SK-N-SH treated with all-trans-retinoic acid at 6 μM for 48 hours (cell line): ENCODE results near the gene RCBTB1.

Experiments
- ATAC-seq: fragments of 200-7000 bp; cut with Tn5 transposase; 3 replicates; pipeline ENCODE4 v1.9.1; 2020; ENCODE audit warnings: mild to moderate bottlenecking, moderate library complexity
- ARNTL ChIP-seq: fragments of 450-650 bp; formaldehyde crosslinking; IDR thresholded peaks from 2 replicates; pipeline ENCODE4 v1.5.0; 2020; ENCODE audit warnings: low read depth, mild to moderate bottlenecking, moderate library complexity, borderline replicate concordance
- BACH2 ChIP-seq: fragments of 250-450 bp; sonication (Bioruptor Pico); IDR thresholded peaks from 2 replicates; pipeline ENCODE4 v1.9.0; 2021; ENCODE audit warnings: mild to moderate bottlenecking, borderline replicate concordance
- CREB5 ChIP-seq: fragments of 250-450 bp; sonication (Bioruptor Pico); IDR thresholded peaks from 2 replicates; pipeline ENCODE4 v1.5.1; 2020; ENCODE audit warnings: low read depth, mild to moderate bottlenecking, moderate library complexity
- CSDC2 ChIP-seq: fragments of 250-450 bp; sonication (Bioruptor Pico); IDR thresholded peaks from 2 replicates; pipeline ENCODE4 v1.5.0; 2020; ENCODE audit warnings: mild to moderate bottlenecking, moderate library complexity
- ESRRG ChIP-seq: fragments of 250-450 bp; sonication (Bioruptor Pico); IDR thresholded peaks from 2 replicates; pipeline ENCODE4 v1.6.1; 2021; ENCODE audit warnings: mild to moderate bottlenecking
- GLIS3 ChIP-seq: fragments of 250-450 bp; sonication (Bioruptor Pico); IDR thresholded peaks from 2 replicates; pipeline ENCODE4 v1.5.0; 2020; ENCODE audit warnings: mild to moderate bottlenecking, moderate library complexity
- ISL1 ChIP-seq: fragments of 250-450 bp; sonication (Bioruptor Pico); IDR thresholded peaks from 2 replicates; pipeline ENCODE4 v2.1.2; 2022; ENCODE audit warnings: mild to moderate bottlenecking, moderate library complexity
- OSR1 ChIP-seq: fragments of 250-450 bp; sonication (Bioruptor Pico); IDR thresholded peaks from 2 replicates; pipeline ENCODE4 v1.8.0; 2022; ENCODE audit warnings: moderate library complexity, mild to moderate bottlenecking, inconsistent platforms
- PATZ1 ChIP-seq: fragments of 250-450 bp; sonication (Bioruptor Pico); IDR thresholded peaks from 2 replicates; pipeline ENCODE4 v1.8.0; 2020; ENCODE audit warnings: mild to moderate bottlenecking, moderate library complexity, borderline replicate concordance
- POU6F1 ChIP-seq: fragments of 250-450 bp; sonication (Bioruptor Pico); IDR thresholded peaks from 2 replicates; pipeline ENCODE4 v1.8.0; 2021; ENCODE audit warnings: low read depth, mild to moderate bottlenecking, moderate library complexity, borderline replicate concordance
- PPARA ChIP-seq: fragments of 250-450 bp; sonication (Bioruptor Pico); IDR thresholded peaks from 2 replicates; pipeline ENCODE4 v1.5.0; 2020; ENCODE audit warnings: mild to moderate bottlenecking, borderline replicate concordance
- RARB ChIP-seq: fragments of 250-450 bp; sonication (Bioruptor Pico); IDR thresholded peaks from 2 replicates; pipeline ENCODE4 v1.8.0; 2021; ENCODE audit warnings: mild to moderate bottlenecking, moderate library complexity
- SNAI2 ChIP-seq: fragments of 250-450 bp; sonication (Bioruptor Pico); IDR thresholded peaks from 2 replicates; pipeline ENCODE4 v1.5.0; 2020; ENCODE audit warnings: mild to moderate bottlenecking, moderate library complexity
- TCF4 ChIP-seq: fragments of 250-450 bp; sonication (Bioruptor Pico); IDR thresholded peaks from 2 replicates; pipeline ENCODE4 v1.8.0; 2021; ENCODE audit warnings: mild to moderate bottlenecking, moderate library complexity, borderline replicate concordance
- TOX ChIP-seq: fragments of 250-450 bp; sonication (Bioruptor Pico); IDR thresholded peaks from 2 replicates; pipeline ENCODE4 v1.8.0; 2021; ENCODE audit warnings: mild to moderate bottlenecking, moderate library complexity, borderline replicate concordance
- TSHZ2 ChIP-seq: fragments of 250-450 bp; sonication (Bioruptor Pico); IDR thresholded peaks from 2 replicates; pipeline ENCODE4 v1.5.0; 2020; ENCODE audit warnings: mild to moderate bottlenecking, moderate library complexity
- ZC3H10 ChIP-seq: fragments of 250-450 bp; sonication (Bioruptor Pico); IDR thresholded peaks from 2 replicates; pipeline ENCODE4 v1.5.1; 2021; ENCODE audit warnings: mild to moderate bottlenecking, moderate library complexity
- ZFP3 ChIP-seq: fragments of 250-450 bp; sonication (Bioruptor Pico); IDR thresholded peaks from 2 replicates; pipeline ENCODE4 v1.5.0; 2020; ENCODE audit warnings: mild to moderate bottlenecking, moderate library complexity
- ZFP30 ChIP-seq: fragments of 450-650 bp; formaldehyde crosslinking; IDR thresholded peaks from 2 replicates; pipeline ENCODE4 v1.5.0; 2022; ENCODE audit warnings: mild to moderate bottlenecking, moderate library complexity
- ZNF565 ChIP-seq: fragments of 450-650 bp; formaldehyde crosslinking; conservative IDR thresholded peaks from 2 replicates; pipeline ENCODE4 v1.5.0; 2020; ENCODE audit warnings: low read depth, mild to moderate bottlenecking, moderate library complexity
- ZNF70 ChIP-seq: fragments of 450-650 bp; formaldehyde crosslinking; IDR thresholded peaks from 2 replicates; pipeline ENCODE4 v1.5.0; 2020; ENCODE audit warnings: mild to moderate bottlenecking, moderate library complexity
- ZNF8 ChIP-seq: fragments of 450-650 bp; formaldehyde crosslinking; IDR thresholded peaks from 2 replicates; pipeline ENCODE4 v1.5.0; 2020; ENCODE audit warnings: mild to moderate bottlenecking, moderate library complexity
- TF ChIP-seq, protein P1 (sequence below): fragments of 250-450 bp; sonication (Bioruptor Pico); IDR thresholded peaks from 2 replicates; pipeline ENCODE4 v1.5.1; 2021; ENCODE audit warnings: mild to moderate bottlenecking, moderate library complexity

Gene RCBTB1

GRCh38 chr13:49540552-49540951 lies 44.8 kb downstream of the RCBTB1 start:
- ATAC-seq: no peak
- TF ChIP-seq TOX (CRISPR knock-in tag): no peak
- TF ChIP-seq OSR1 (CRISPR knock-in tag): no peak
- TF ChIP-seq ZNF565 (CRISPR knock-in tag): no peak
- TF ChIP-seq ZFP30 (CRISPR knock-in tag): no peak
- no peak for TF ChIP-seq RARB (CRISPR knock-in tag)
- TF ChIP-seq ZNF8 (CRISPR knock-in tag): no peak
- TF ChIP-seq ISL1: no peak
- no peak for TF ChIP-seq GLIS3
- TF ChIP-seq PPARA (CRISPR knock-in tag): no peak
- no peak for TF ChIP-seq ARNTL (CRISPR knock-in tag)

GRCh38 chr13:49539746-49540145 lies 45.6 kb downstream of the RCBTB1 start:
- TF ChIP-seq ZNF70 (CRISPR knock-in tag): no peak
- no peak for TF ChIP-seq TOX (CRISPR knock-in tag)
- no peak for TF ChIP-seq RARB (CRISPR knock-in tag)
- no peak for TF ChIP-seq ARNTL (CRISPR knock-in tag)
- TF ChIP-seq ZFP30 (CRISPR knock-in tag): no peak
- TF ChIP-seq SNAI2 (CRISPR knock-in tag): no peak
- no peak for TF ChIP-seq CSDC2 (CRISPR knock-in tag)
- no peak for TF ChIP-seq GLIS3
- no peak for TF ChIP-seq OSR1 (CRISPR knock-in tag)
- TF ChIP-seq ESRRG (CRISPR knock-in tag): no peak
- TF ChIP-seq POU6F1 (CRISPR knock-in tag): no peak
- no peak for TF ChIP-seq CREB5 (CRISPR knock-in tag)
- TF ChIP-seq BACH2 (CRISPR knock-in tag): no peak
- no peak for ATAC-seq

- ATAC-seq: no peak
- TF ChIP-seq GLIS3 (no peak), PATZ1 (CRISPR knock-in tag) (no peak), ZC3H10 (CRISPR knock-in tag) (no peak), BACH2 (CRISPR knock-in tag) (no peak), POU6F1 (CRISPR knock-in tag) (no peak), CSDC2 (CRISPR knock-in tag) (no peak)
- TF ChIP-seq, protein P1, sequence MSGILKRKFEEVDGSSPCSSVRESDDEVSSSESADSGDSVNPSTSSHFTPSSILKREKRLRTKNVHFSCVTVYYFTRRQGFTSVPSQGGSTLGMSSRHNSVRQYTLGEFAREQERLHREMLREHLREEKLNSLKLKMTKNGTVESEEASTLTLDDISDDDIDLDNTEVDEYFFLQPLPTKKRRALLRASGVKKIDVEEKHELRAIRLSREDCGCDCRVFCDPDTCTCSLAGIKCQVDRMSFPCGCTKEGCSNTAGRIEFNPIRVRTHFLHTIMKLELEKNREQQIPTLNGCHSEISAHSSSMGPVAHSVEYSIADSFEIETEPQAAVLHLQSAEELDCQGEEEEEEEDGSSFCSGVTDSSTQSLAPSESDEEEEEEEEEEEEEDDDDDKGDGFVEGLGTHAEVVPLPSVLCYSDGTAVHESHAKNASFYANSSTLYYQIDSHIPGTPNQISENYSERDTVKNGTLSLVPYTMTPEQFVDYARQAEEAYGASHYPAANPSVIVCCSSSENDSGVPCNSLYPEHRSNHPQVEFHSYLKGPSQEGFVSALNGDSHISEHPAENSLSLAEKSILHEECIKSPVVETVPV: no peak
Observed at GRCh38 chr13:49539313-49539712, 46.0 kb downstream of the RCBTB1 start.

- no peak for ATAC-seq
- TF ChIP-seq TCF4 (no peak), GLIS3 (no peak), TOX (CRISPR knock-in tag) (no peak), OSR1 (CRISPR knock-in tag) (no peak), TSHZ2 (CRISPR knock-in tag) (no peak), ZFP30 (CRISPR knock-in tag) (no peak), ZC3H10 (CRISPR knock-in tag) (no peak), PPARA (CRISPR knock-in tag) (no peak), ZFP3 (CRISPR knock-in tag) (no peak), ZNF8 (CRISPR knock-in tag) (no peak), ISL1 (no peak), ARNTL (CRISPR knock-in tag) (no peak), BACH2 (CRISPR knock-in tag) (no peak)
- TF ChIP-seq, protein P1: no peak
Observed at GRCh38 chr13:49538404-49538803, 47.0 kb downstream of the RCBTB1 start.
